ENCODE data around the gene RAB5IF. TPM values are rescaled to one million over a fixed set of nuclear protein-coding genes. Genes with fewer than 3 reads are reported as not detected.
"Not testable (repeated sequence)": the region's sequence is repeated elsewhere in the genome, so short reads cannot be mapped to it uniquely, and the experiment has no call there.

Gene RAB5IF, protein sequence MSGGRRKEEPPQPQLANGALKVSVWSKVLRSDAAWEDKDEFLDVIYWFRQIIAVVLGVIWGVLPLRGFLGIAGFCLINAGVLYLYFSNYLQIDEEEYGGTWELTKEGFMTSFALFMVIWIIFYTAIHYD
- 71.4 TPM for polyA plus RNA-seq (2012; ENCODE audit: missing spikeins)

DNA sequence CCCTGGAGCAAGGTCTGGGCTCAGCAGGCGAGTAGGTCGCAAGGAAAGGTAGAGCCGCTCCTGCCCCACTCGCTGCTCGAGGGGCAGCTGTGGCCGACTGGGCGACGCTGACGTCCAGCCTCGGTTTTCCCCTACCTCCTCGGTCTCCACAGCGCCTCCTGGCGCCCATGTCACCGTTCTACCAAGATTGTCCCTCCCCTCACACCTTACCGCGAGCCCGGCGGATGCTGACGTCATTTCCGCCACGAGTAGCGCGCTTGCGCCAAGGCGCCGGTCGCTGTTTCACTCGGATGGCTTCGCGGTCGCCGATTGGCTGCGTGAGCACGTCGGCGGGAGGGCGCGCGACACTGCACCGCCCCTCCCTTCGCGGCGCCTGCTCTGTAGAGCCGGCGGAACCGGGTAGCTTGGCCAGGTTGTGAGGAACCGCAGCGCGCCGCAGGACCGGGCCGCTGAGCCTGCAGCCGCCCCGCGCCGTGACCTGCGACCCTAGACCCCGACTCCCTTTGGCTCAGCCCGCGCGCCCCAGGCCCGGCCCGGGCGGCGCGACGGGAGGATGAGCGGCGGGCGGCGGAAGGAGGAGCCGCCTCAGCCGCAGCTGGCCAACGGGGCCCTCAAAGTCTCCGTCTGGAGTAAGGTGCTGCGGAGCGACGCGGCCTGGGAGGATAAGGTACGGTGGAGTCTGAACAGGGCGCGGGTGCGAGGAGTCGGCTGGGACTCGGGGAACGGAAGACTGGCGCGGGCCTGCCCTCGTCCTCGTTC is at the start of gene RAB5IF:
RAB5IF (plus strand) TSS at position 381 of the 759 bp plus-strand sequence; CDS start at position 554, 173 bp downstream.
- TF ChIP-seq POLR2AphosphoS5 (IDR thresholded peaks at IDR 0.05; ENCODE audit: low read depth, low read length), result peak; percentile 94
- peak; percentile 89 for TF ChIP-seq POLR2A (IDR thresholded peaks at IDR 0.05; ENCODE audit: low read depth, low read length)
- TF ChIP-seq TAF1 (IDR thresholded peaks at IDR 0.05; ENCODE audit: borderline replicate concordance, low read depth, low read length), result peak; percentile 25
- DNase-seq (ENCODE audit: insufficient read length) (peak; percentile 79), FAIRE-seq (peak; percentile 100)

DNA sequence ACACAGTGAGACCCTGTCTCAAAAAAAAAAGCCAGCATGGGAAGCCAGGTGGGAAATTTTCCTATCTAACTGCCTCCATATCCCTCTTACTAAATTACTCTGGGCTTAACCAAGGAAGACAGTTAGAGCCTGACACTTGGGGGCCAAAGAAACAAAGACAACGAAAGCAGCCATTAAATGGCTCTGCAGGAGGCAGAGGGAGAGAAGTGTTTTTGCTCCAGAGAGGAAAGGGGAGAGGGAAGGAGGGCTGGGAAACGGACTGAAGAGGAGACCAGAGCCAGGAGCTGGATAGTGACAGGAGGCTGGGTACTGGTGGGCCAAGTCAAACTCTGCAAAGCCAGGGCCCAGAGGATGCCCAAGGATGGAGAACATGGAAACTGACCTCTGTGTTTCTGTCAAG is 42.9 kb upstream of the RAB5IF start:
- FAIRE-seq, result no peak
- no peak for DNase-seq (ENCODE audit: insufficient read length)
- no peak for TF ChIP-seq POLR2A (IDR thresholded peaks at IDR 0.05; ENCODE audit: low read depth, low read length)
- no peak for TF ChIP-seq POLR2AphosphoS5 (IDR thresholded peaks at IDR 0.05; ENCODE audit: low read depth, low read length)
- TF ChIP-seq TAF1 (IDR thresholded peaks at IDR 0.05; ENCODE audit: borderline replicate concordance, low read depth, low read length), result no peak

DNA sequence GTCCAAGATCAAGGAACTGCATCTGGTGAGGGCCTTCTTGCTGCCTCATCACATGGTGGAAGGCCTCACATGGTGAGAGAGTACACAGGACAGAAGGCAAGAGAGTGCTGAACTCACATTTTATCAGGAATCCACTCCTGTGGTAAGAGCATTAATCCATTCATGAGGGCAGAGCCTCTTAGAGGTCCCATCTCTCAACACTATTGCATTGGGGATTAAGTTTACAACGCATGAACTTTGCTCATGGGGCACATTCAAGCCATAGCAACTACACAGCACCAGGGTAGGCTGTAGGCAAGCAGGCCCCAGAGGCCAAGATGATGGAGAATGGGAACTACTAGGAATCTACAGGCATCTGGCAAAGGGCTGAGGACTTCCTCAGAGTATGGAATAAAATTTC is 42.2 kb upstream of the RAB5IF start:
- FAIRE-seq (no peak), DNase-seq (ENCODE audit: insufficient read length) (no peak)
- TF ChIP-seq TAF1 (IDR thresholded peaks at IDR 0.05; ENCODE audit: borderline replicate concordance, low read depth, low read length) (no peak), POLR2AphosphoS5 (IDR thresholded peaks at IDR 0.05; ENCODE audit: low read depth, low read length) (no peak), POLR2A (IDR thresholded peaks at IDR 0.05; ENCODE audit: low read depth, low read length) (no peak)

DNA sequence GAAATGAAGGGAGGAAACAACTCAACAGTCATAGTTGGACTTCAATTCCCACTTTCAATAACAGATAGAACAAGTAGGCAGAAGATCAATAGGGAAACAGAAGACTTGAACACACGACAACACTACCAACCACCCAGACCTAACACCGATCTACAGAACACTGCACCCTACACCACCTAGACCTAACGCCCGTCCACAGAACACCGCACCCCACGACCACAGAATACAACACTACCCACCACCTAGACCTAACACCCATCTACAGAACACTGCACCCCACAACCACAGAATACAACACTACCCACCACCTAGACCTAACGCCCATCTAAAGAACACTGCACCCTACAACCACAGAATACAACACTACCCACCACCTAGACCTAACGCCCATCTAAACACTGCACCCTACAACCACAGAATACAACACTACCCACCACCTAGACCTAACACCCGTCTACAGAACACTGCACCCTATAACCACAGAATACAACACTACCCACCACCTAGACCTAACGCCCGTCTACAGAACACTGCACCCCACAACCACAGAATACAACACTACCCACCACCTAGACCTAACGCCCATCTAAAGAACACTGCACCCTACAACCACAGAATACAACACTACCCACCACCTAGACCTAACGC is 41.4 kb upstream of the RAB5IF start:
- DNase-seq (ENCODE audit: insufficient read length); FAIRE-seq: not testable (repeated sequence)

DNA sequence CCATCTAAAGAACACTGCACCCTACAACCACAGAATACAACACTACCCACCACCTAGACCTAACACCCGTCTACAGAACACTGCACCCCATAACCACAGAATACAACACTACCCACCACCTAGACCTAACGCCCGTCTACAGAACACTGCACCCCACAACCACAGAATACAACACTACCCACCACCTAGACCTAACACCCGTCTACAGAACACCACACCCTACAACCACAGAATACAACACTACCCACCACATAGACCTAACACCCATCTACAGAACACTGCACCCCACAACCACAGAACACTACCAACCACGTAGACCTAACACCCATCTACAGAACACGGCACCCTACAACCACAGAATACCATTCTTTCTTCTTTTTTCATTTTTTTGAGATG is 40.9 kb upstream of the RAB5IF start:
- DNase-seq (ENCODE audit: insufficient read length); FAIRE-seq: not testable (repeated sequence)

- DNase-seq (ENCODE audit: insufficient read length) (no peak), FAIRE-seq (no peak)
- TF ChIP-seq POLR2AphosphoS5 (IDR thresholded peaks at IDR 0.05; ENCODE audit: low read depth, low read length), result no peak
Observed at GRCh38 chr20:36565520-36565919, 40.1 kb upstream of the RAB5IF start.

DNA sequence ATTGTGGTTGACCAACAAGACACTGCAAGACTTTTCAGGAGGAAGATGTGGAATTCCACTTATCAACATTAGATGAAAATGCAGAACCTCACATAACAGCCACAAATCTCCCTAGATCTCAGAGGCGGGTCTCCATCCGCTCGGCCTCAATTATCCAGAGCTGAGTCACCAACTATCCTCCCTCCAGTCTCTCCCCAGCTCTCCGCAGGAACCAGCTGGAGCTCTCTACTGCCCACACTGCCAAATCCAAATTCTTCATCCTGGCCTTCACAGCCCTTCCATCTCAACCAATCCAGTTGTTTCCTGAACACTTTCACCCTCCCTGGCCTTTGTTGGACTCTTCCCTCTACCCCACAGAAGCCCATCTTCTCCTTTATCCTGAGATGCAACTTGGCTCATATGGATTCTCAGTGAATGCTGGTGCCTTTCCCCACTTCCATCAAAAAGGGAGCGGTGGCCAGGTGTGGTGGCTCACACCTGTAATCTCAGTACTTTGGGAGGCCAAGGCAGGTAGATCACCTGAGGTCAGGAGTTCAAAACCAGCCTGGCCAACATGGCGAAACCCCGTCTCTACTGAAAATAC is 35.6 kb upstream of the RAB5IF start:
- TF ChIP-seq TAF1 (IDR thresholded peaks at IDR 0.05; ENCODE audit: borderline replicate concordance, low read depth, low read length) (no peak), POLR2A (IDR thresholded peaks at IDR 0.05; ENCODE audit: low read depth, low read length) (no peak), POLR2AphosphoS5 (IDR thresholded peaks at IDR 0.05; ENCODE audit: low read depth, low read length) (no peak)
- FAIRE-seq (no peak), DNase-seq (ENCODE audit: insufficient read length) (no peak)

- FAIRE-seq (no peak), DNase-seq (ENCODE audit: insufficient read length) (no peak)
- TF ChIP-seq POLR2AphosphoS5 (IDR thresholded peaks at IDR 0.05; ENCODE audit: low read depth, low read length) (no peak), TAF1 (IDR thresholded peaks at IDR 0.05; ENCODE audit: borderline replicate concordance, low read depth, low read length) (no peak), POLR2A (IDR thresholded peaks at IDR 0.05; ENCODE audit: low read depth, low read length) (no peak)
Observed at GRCh38 chr20:36571564-36572504, 33.7 kb upstream of the RAB5IF start.

- TF ChIP-seq POLR2AphosphoS5 (IDR thresholded peaks at IDR 0.05; ENCODE audit: low read depth, low read length) (0 out of 2 replicates have a peak, but pooled peaks have one; percentile 6), POLR2A (IDR thresholded peaks at IDR 0.05; ENCODE audit: low read depth, low read length) (no peak)
- DNase-seq (ENCODE audit: insufficient read length) (no peak), FAIRE-seq (peak; percentile 91)
Observed at GRCh38 chr20:36572701-36573102, 32.9 kb upstream of the RAB5IF start.

DNA sequence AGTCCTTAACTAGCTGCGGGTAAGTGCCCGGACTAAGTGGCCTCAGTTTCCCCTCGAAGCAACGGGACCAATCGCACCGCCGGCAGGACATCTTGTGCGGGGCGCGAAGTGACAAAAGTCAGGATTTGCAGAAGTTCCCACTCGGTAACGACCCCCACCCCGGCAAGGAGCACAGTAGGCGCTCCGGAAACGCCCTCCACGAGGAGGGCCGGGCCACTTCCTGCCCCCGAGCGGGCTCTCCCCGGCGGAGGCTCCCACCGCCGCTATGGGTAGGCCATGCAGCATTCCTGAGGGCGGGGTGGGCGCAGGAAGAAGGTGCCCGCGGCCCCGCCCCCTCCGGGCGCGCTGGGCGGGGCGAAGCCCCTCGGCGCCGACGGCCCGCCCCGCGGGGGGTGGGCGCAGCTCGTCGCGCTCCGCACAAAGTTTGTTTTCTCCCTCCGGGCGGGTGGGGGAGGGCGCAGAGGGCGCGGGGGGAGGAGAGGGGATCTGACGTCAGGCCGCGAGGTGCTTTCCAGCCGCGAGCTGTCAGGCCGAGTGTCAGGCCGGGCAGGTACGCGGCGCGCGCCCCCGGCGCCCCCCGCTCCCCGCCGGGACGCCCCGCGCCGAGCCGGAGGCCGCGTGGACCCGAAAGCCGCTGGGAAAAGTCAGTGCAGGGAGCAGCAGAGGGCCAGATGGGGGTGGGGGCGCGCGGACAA is 32.3 kb upstream of the RAB5IF start, which contains the start of gene TGIF2:
TGIF2 (plus strand) TSS at position 495 of the 695 bp plus-strand sequence. CDS start 5,178 bp downstream, outside the sequence.
- DNase-seq (ENCODE audit: insufficient read length) (peak; percentile 94), FAIRE-seq (peak; percentile 93)
- TF ChIP-seq TAF1 (IDR thresholded peaks at IDR 0.05; ENCODE audit: borderline replicate concordance, low read depth, low read length) (0 out of 2 replicates have a peak, but pooled peaks have one; percentile 13), POLR2AphosphoS5 (IDR thresholded peaks at IDR 0.05; ENCODE audit: low read depth, low read length) (no peak), POLR2A (IDR thresholded peaks at IDR 0.05; ENCODE audit: low read depth, low read length) (peak; percentile 85; the same call in 1 of the 2 replicates)

Measured in GM12892 (cell line).